ENCODE measurements around the gene AKAP12. TPM values are rescaled to one million over a fixed set of nuclear protein-coding genes. Genes with fewer than 3 reads are reported as not detected.

AKAP12 gene
- polyA plus RNA-seq, 2 of the 4 experiments (the other 2 are of a cell fraction): 32.1 to 192 TPM

GRCh38 chr6:151232899-151233298 lies 6.9 kb upstream of the AKAP12 start:
- 97% methylated on average over 1 of the region's 1 CpG for WGBS (ENCODE audit: missing lambda C conversion rate)
- FAIRE-seq (no peak), DNase-seq (ENCODE audit: low read depth in 1 of 2, low spot score in 1 of 2) (no peak), ATAC-seq (no peak)
- CTCF ChIA-PET: interaction anchor here (0.6 to 1.3 kb wide), 2 partner anchors 14 to 71 kb away, joined by 3 read pairs; no protein-coding TSS in a partner anchor
- no peaks in the 10 kb centered on the region for H3K4me1 ChIP-seq
- no peak for TF ChIP-seq SREBF2 (IDR thresholded peaks at IDR 0.05)
- TF ChIP-seq RARB (CRISPR knock-in tag; IDR thresholded peaks at IDR 0.05): no peak
- no peak for TF ChIP-seq KDM5A (IDR thresholded peaks at IDR 0.05)
- TF ChIP-seq HDAC2 (IDR thresholded peaks at IDR 0.05): no peak
- TF ChIP-seq MYC (IDR thresholded peaks at IDR 0.05; ENCODE audit: borderline replicate concordance, low read length): no peak
- TF ChIP-seq, protein P1, sequence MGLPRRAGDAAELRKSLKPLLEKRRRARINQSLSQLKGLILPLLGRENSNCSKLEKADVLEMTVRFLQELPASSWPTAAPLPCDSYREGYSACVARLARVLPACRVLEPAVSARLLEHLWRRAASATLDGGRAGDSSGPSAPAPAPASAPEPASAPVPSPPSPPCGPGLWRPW (IDR thresholded peaks at IDR 0.05): no peak
- no peak for TF ChIP-seq CEBPB (IDR thresholded peaks at IDR 0.05)
- no peak for TF ChIP-seq RAD21 (conservative IDR thresholded peaks at IDR 0.05 in 1 of 2, IDR thresholded peaks at IDR 0.05 in 1 of 2)
- no peak for TF ChIP-seq REST (IDR thresholded peaks at IDR 0.05)
- TF ChIP-seq E2F6 (IDR thresholded peaks at IDR 0.05; ENCODE audit: borderline replicate concordance, low read depth): no peak
- TF ChIP-seq POLR2A (IDR thresholded peaks at IDR 0.05; ENCODE audit: low read length): no peak
- no peak for TF ChIP-seq ZC3H11A (IDR thresholded peaks at IDR 0.05)
- no peak for TF ChIP-seq EP300 (IDR thresholded peaks at IDR 0.05)
- TF ChIP-seq NFE2L2 (conservative IDR thresholded peaks at IDR 0.05; ENCODE audit: low read length): no peak
- no peak overlapping the region for H3K4me2 ChIP-seq
- POLR2A ChIA-PET: no interaction called here
- no peaks in the 10 kb centered on the region for H3K9me3 ChIP-seq
- H3K27ac ChIP-seq: no peak overlapping the region; a peak in 1 of 6 replicates
- no peak overlapping the region for H3K4me3 ChIP-seq

- peak overlapping the region in 1 of 2 experiments; percentile 14; a peak in 1 of 6 replicates for H3K27ac ChIP-seq
- no peak for DNase-seq (ENCODE audit: low read depth in 1 of 2, low spot score in 1 of 2)
- H3K4me2 ChIP-seq: no peak overlapping the region
- 88% methylated on average over 7 of the region's 7 CpGs for WGBS (ENCODE audit: missing lambda C conversion rate)
- no peak for FAIRE-seq
- ChIA-PET CTCF (interaction anchor here (0.6 kb wide), 1 partner anchor 80 kb away, joined by 4 read pairs; no protein-coding TSS in a partner anchor), POLR2A (no interaction called here)
- H3K9me3 ChIP-seq: no peaks in the 10 kb centered on the region
- TF ChIP-seq, protein P1 (IDR thresholded peaks at IDR 0.05): no peak
- TF ChIP-seq FOXS1 (CRISPR knock-in tag; IDR thresholded peaks at IDR 0.05) (no peak), CEBPB (IDR thresholded peaks at IDR 0.05) (no peak), EHF (CRISPR knock-in tag; IDR thresholded peaks at IDR 0.05) (no peak), RCOR1 (IDR thresholded peaks at IDR 0.05; ENCODE audit: low read depth, low read length) (no peak), ZFP36 (IDR thresholded peaks at IDR 0.05; ENCODE audit: borderline replicate concordance, partially characterized antibody) (no peak), HEYL (CRISPR knock-in tag; IDR thresholded peaks at IDR 0.05) (no peak), CBX8 (IDR thresholded peaks at IDR 0.05) (no peak)
- ATAC-seq: no peak
- no peak overlapping the region for H3K4me3 ChIP-seq
- H3K4me1 ChIP-seq: no peaks in the 10 kb centered on the region
Measured at GRCh38 chr6:151233731-151234130, 6.0 kb upstream of the AKAP12 start.
